Measurements from ENCODE around the gene SLC22A23.
A peak's percentile ranks its signal among the peaks of the same experiment; 100 is the strongest.
"Not testable (repeated sequence)": the region's sequence is repeated elsewhere in the genome, so short reads cannot be mapped to it uniquely, and the experiment has no call there.

Gene SLC22A23

DNA sequence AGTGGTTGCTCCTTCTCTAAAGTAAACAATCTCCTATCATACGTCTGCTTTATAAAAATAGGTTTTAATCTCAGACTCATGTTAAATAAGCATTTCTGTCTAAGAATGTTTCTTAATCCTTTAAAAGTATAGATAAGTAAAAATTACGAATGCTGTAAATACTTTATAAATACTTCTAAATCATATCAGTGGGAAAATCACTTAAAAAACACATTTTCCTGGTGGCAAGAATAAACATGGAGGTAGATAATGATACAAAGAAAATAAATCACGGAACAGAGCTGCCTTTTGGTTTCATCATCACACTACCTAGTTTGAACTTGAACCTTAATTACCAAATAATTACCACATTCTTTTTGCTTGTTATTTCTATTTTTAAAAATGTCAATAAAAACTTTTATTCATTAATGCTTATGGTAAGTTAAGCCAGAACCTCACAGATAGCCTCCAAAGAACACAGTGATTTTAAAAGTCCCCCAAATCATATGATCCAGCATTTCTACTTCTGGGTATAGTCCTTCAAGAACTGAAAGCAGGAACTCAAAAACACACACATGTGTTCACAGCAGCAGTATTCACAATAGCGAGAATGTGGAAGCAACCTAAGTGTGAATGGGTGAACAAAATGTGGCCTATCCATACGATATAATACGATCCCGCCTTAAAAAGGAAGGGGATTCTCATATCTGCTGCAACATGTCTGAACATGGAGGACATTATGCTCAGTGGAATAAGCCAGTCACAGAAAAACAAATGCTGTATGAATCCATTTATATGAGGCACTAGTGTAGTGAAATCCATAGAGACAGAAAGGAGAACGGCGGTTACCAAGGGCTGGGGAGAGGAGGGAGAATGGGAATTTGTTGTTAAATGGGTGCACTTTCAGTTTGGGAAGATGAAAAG lies 72.4 kb downstream of the SLC22A23 start:
- DNase-seq, result no peak

DNA sequence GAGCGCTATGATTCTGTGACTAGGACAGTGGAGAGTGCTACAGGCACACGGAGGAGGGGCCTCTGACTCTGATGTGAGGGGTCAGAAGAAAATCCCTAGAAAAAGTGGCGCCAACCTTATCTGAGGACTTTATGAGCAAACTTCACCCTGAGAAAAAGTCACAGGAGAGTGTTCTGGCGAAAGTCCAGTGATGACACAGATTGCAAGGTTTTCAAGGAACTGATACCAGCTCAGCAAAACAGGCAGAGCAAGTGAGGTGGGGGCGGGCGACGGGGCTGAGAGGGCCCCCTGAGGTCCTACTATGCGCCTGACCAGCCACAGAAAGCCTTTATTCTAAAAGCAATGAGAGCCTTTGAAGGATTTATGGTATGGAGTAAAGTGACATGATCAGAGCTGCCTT lies 73.3 kb downstream of the SLC22A23 start:
- DNase-seq, result no peak

DNA sequence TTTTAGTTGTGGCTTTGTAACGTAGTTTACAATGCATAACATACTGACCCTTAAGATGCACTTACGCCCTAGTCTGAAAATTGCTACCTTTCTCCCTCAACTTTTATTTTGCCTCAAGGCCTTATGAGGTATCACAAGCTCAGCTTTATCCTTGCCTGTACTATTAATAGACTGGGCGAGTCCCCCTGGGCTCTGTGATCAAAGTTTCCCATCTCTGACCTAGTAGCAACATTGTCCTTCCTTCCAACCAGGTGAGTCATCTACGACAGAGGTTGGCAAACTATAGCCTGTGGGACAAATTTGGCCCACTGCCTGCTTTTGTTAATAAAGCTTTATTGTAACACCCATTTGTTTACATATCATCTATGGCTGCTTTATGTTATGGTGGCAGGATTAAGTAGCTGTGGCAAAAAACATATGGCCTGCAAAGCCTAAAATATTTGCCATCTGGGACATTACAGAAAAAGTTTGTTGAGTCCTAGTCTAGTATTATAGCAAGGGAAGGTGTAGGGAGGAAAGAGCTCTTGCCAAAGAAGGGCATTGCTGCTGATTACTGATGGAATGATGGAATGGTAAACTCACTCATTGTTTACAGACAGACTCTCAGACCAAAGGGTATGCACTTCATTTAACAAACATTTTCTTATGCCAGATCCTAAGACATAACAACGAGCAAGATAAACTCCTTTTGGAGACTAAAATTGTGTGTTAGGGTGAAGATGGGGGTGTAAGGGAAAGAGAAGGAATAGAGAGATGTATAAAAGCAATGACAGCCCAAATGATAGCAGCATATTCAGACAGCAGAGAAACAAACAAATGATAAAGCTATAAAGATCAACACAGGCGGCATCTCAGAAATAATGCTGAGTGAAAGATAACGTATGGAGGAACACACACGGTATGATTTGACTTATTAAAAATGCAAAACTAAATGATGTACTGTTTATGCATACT lies 74.2 kb downstream of the SLC22A23 start:
- DNase-seq, result no peak

DNA sequence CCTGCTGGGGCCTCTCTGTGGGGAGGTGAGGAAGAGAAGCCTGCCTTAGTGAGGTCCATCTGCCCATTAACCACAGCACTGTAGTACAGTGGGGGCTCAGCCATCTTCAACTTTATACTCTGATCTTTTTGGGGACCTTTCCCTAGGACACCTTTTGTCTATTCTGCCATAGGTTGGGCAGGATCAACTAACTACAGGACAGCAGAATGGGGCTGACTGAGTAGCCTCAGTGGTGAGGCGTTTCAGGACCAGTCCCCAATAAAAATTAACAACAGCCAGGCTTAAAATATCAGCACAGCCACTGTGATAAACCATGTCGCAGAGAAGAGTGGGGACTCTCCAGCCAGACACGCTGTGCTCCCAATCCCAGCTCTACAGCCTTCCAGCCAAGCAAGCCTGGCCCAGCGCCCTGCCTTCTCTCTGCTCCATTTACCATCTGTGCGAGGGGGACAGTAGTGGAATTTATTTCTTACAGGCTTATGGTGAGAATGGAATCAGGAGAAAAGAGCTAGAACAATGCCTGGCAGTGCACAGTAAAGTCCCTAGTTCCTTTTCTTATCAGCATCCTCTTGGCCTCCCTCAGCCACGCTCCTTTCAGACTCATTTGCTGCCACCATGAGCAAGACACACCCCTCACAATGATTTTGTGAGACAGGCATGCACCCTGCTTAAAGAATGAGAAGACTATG lies 75.5 kb downstream of the SLC22A23 start:
- DNase-seq, result no peak

DNA sequence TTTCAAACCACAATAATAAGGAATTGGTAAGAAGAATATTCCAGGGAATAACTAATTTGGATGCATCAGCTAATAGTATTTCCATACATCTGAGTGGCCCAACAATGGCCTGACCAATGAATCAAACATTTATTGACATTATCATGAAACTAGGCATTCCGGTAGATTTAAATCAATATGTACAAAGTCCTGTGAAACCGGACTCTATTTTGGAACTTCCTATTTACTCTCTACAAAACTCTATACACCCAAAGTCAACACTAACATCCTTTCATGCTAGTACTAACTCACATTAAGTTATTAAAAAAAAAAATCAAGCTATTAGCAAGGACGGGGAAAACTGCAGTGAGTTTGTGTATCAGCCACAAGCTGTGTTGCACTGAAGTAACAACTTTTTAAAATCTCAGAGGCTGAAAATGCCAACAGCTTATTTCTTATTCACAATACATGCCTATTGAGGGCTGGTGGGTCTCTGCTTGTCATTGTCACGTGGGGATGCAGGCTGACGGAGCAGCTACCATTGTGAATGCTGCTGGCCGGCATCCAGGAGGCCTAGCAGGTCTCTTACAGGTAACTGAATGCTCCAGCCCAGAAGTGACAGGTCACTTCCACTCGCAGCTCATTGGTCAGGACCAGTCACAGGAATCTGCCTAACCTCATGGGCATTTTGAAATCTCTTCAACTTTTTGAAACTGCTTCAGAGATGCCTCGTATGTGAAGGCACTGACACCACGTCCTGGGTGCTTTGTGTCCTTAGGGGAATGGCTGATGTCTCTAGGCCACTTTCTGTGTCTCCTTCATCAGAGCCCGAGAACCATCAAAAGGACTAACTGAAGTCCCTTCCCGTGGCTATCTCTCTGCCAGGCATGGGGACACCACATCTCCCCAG lies 76.3 kb downstream of the SLC22A23 start:
- no peak for DNase-seq

DNA sequence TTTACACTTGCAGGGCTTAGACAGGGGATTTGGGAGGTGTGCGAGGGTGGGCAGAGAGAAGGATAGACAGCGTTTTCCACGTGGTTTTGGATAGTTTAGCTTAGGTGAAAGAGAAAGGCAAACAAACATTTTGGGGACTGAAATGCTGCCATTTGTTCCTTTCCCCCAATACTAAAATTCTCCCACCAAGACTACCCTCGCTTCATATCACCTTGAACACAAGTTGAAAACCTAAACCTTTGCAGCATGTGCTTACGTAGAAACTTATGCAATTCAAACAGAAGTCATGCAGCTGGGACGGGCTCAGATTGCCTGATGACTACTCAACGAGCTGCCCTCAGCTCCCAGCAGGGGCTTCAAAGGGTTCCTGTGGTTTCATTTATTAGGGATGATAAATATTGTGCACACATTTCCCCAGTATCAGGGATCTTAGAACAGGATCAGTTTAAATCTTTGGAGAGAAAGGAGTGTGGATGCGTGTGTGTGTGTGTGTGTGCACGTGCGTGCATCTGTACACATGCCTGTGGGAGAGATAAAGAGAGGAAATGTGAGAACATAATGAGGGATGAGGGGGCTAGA lies 77.3 kb downstream of the SLC22A23 start:
- DNase-seq, result no peak

DNA sequence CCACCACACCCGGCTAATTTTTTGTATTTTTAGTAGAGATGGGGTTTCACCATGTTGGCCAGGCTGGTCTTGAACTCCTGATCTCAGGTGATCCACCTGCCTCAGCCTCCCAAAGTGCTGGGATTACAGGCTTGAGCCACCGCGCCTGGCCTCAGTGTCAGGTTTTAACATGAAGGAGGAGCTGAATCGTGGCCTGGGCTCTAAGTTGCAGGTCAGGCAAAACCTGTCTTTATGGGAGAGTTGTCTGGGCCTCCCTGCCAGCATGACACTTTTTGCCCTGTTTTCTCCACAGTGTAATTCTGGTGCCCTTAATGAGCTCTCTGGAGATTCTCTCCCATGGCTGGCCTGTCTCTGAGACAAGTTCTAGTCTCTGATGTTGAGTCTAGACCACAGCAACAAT lies 78.0 kb downstream of the SLC22A23 start:
- DNase-seq, result not testable (repeated sequence)

DNA sequence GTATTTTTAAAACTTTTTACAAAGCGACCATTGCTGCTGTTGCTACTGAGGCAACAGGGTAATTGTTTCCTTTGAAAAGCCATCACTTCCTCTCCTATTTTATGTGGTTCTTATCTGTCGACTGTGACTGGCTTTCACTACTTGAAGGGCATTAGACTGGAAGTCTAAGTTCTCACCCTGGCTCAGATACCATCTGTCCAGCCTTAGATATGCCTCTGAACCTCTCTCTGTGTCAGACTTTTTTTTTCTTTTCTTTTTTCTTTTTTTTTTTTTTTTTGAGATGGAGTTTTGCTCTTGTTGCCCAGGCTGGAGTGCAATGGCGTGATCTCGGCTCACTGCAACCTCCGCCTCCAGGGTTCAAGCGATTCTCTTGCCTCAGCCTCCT lies 78.5 kb downstream of the SLC22A23 start:
- not testable (repeated sequence) for DNase-seq

DNA sequence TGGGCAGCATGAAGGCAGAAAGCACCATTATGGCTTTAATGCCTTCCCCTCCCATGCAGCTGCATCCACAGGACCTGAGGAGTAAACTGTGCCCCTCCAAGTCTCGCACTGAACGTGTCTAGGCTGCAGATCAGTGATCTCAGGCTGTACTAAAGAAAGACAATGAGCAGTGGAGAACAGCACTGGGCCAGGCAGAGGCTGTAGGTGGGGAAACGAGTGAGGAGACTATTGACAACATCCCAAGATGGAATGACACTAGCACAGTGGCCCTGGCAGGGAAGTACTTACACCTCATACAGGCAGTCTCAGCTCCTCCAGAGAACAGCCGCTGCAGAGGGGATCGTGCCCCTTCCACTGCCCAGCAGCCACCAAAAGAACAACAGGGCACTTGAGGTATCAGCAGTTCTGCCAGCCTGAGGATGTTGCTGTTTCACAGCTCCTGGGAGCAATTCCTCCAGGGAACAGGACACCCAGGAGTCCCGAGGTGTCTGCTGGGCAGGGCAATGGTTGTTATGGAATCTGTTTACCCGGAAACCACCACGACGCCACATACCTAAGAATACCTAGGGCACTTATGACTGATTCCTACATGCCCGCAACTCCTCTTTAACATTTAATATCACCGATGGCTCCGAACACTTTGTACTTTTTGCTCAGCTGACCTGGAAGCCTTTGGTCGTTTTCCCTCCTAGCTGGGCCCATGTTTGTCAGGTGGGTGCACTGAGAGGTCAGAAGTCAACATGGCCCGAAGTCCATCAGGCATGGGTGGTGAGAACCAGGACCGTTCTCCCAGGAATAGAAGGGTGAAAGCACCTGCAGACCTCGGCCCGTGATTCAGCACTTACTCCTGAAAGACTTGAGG lies 79.1 kb downstream of the SLC22A23 start:
- DNase-seq, result no peak

DNA sequence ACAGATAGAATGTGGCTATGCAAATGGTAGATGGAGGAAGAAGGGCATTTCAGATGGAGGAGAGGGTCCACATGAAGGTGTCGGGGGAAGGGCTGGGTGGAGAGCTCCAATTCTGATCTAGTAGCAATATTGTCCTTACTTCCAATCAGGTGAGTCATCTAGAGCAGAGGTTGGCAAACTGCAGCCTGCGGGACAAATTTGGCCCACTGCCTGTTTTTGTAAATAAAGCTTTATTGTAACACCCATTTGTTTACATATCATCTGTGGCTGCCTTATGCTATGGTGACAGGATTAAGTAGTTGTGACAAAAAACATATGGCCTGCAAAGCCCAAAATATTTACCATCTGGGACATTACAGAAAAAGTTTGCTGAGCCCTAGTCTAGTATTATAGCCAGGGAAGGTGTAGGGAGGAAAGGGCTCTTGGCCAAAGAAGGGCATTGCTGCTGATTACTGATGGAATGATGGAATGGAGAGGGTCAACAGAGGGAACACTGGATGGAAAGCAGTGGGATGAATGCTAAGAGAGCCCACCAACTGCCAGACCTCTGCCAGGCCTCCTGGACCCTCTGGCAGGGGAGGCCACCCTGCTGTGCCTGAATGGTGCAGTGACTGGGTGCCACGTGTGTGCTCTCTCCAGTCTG lies 79.8 kb downstream of the SLC22A23 start:
- no peak for DNase-seq

DNA sequence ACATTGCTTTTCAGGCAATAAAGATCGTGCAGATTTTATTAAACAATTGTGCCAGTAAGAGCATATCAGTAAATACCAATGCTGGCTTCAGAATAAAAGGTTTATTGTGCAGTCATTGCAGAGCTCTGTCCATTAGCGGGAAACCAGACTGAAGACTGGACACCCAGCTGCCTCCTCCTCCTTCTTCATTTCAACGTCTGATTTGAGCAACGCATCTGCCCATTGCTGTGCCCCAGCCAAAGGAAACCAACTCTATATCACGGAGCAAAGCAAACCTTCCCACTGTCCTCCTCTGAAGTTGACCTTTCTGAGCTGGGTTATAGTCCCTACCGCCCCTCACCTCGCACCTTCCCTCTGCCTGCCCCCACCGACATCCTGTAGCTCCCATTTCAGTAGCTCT lies 80.8 kb downstream of the SLC22A23 start:
- DNase-seq, result no peak

DNA sequence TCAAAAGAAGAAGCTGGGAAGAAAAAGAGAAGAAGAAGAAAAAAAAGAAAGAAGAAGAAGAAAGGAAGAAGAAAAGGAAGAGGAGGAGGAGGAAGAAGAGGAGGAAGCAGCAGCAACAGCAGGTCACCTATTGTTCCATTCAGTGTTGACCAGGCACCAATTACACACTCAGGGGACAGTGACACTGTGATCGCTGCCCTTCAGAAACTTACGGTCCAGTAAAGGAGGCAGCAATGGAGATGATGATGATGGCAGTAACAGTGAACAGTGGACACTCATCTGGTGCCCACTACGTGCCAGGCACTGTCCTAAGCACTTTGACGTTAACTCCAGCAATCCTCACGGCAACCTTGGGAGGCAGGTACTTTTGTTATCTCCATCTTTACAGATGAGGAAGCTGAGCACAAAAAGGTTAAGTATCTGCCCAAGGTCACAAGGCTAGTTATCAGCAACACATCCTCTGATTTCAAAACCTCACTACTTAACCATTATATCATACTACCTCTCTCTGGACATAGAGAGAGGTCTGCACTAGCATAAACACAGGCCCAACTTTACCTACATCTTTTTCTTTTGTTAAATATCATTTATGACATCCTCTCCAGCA lies 83.2 kb downstream of the SLC22A23 start:
- DNase-seq, result no peak

DNA sequence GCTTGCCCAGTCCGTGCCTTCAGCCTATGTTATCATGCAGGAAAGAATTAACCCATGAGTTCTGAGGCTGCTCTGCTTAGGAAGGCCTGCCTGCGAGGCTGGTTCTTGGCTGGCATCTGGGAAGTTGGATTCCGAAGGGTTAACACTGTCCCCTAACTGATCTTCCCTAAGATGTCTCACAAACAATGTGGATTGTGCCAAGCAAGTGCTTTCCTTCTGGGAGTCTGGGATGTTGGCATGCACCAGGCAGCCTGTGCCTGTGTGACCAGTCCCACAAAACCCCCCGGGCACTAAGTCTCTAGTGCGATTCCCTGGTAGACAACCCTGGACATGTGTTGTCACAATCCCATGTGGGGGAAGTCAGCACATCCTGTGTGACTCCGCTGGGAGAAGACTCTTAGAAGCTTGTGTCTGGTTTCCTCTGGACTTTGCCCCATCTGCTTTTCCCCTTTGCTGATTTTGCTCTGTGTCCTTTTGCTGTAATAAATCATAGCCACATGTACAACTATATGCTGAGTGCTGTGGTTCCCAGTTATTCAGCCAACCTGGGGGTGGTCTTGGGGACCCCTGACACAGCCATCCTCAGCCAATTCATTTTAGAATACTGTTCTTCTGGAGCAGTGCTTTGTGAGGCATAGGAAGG lies 83.8 kb downstream of the SLC22A23 start:
- DNase-seq, result no peak

DNA sequence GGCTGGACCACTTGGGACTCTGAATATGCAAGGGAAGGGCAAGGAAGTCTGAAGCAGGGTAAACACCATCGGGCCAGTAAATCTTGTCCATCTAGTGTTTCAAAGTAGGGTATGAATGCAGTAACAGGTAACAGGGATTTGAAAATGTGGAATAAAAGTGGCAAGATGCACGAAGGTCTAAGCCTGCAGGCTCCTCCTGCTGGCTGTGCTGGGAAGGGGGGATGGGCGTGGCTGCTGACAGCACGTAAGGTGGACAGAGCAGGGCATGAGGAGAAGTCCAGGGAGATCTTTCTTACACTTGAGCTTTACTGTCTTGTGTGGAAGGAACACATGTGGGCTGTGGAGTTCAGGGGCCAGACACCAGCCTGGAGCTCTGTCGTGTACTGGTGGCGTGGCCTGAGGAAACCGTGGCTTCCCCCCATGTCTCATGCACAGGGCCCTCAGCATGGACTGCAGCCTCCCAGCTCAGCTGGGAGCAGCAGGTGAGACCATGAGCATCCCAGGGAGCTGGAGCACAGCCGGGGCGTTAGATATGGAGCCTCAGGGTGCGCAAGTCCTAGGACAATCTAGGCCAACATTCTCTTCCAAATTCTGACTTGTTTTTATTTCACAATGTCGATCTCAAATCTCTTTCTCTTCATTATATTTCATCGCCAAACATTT lies 84.5 kb downstream of the SLC22A23 start:
- DNase-seq, result no peak

DNA sequence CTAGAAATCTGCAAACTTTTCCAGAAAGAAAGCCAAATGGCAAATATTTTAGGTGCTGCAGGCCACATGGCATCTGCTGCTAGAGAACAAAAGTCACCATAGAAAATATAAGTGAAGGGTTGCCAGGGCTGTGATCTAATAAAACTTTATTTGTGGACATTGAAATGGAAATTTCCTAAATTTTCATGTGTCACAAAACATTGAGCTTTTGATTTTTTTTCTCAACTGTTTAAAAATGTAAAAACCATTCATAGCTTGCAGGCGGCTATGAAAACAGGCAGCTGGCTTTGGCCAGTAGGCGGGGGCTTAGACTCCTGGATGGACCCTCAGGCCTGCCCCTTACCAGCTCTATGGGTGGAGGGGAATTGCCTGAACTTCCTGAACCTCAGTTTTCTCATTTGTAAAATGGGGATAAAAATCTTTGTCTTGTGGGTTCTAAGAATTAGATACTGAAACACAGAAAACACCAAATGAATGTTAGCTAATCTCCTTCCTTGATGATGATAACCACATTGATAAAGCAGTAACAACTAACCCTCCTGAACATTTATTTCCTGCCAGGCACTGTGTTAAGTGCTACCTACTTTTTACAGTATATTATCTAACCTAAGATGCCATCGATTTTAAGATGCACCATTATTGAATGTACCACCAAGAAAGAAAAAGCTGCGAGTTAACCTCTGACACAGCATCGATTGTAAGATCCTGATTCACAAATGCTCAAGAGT lies 85.5 kb downstream of the SLC22A23 start:
- no peak for DNase-seq

DNA sequence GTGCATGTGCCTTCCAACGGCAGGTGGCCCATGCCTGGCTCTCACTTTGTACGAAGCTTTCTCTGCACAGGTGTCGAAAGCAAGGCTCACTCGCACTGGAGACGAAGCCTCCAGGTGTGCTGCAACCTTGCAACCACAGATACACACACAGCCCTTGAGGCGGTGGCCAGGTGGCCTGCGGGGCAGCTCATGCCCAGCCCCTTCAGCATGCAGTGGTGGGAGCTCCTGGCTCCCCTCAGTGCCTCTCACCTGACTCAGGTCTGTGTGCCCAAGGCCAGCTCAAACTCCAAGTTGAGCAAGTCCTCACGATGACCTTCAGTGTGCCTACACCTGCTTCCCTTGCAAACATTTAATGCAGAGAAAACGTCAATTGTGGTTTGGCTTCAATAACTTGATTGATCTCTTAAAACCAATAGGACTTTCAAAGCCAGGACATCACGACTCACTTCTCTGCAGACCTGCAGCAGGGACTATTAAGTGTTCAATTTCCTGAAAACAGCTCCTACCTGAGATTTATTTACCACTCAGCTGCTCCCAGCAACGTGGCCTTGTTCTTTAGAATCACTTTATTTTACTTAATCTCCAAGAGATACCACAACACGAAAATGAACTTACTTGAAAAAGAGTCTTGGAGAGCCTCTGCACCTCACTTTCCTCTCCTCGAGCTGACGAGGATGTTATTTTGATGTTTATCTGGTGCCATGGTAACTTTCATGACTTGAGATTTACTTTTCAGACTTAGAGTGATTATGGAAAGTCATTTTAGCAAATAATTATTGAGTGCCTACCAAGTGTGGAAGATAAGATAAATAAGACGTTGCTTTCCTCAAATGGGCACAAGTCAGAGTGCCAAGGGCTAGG lies 86.3 kb downstream of the SLC22A23 start:
- peak; percentile 4 for DNase-seq

DNA sequence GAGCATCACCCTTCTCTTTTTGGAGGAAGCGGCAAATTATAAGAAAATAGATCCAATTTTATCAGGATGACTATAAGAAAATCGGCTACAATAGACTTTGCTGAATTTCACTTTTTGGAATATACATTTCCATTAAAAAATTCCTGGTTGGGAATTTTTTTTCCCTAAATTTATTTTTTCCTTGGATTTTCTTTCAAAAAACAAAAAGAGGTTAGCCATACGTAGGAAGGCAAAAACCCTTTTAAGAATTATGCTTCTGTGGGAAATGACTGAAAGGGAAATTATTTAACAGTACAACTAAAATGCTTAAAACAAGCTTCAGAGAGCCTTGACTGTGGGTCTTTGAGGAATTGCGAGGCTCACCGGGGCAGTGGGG lies 86.9 kb downstream of the SLC22A23 start:
- no peak for DNase-seq
